ENCODE results near the gene GABRB3. TPM values are rescaled to one million over a fixed set of nuclear protein-coding genes. Genes with fewer than 3 reads are reported as not detected.

Gene GABRB3
- polyA plus RNA-seq, 1 donor from 2014 or later: 78.3 TPM

DNA sequence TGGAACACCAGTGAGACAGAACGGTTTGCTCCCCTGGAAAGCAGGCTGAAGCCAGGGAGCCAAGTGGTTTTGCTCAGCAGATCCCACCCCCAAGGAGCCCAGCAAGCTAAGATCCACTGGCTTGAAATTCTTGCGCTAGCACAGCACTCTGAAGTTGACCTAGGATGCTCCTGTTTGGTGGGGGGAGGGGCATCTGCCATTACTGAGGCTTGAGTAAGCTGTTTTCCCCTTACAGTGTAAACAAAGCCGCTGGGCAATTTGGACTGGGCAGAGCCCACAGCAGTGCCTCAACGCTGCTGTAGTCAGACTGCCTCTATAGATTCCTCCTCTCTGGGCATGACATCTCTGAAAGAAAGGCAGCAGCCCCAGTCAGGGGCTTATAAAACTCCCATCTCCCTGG, 241.4 kb downstream of the GABRB3 start:
- TF ChIP-seq RAD21 (conservative IDR thresholded peaks at IDR 0.05) (no peak), EP300 (conservative IDR thresholded peaks at IDR 0.05; ENCODE audit: poor library complexity, severe bottlenecking) (no peak), MXI1 (conservative IDR thresholded peaks at IDR 0.05; ENCODE audit: poor library complexity, severe bottlenecking) (no peak), SMC3 (conservative IDR thresholded peaks at IDR 0.05; ENCODE audit: poor library complexity) (no peak), POLR2AphosphoS5 (IDR thresholded peaks at IDR 0.05) (no peak), EZH2 (IDR thresholded peaks at IDR 0.05; ENCODE audit: borderline replicate concordance, insufficient read depth, low read length, poor library complexity, severe bottlenecking) (no peak), TAF1 (IDR thresholded peaks at IDR 0.05; ENCODE audit: low read depth) (no peak)
- TF ChIP-seq, protein P1, sequence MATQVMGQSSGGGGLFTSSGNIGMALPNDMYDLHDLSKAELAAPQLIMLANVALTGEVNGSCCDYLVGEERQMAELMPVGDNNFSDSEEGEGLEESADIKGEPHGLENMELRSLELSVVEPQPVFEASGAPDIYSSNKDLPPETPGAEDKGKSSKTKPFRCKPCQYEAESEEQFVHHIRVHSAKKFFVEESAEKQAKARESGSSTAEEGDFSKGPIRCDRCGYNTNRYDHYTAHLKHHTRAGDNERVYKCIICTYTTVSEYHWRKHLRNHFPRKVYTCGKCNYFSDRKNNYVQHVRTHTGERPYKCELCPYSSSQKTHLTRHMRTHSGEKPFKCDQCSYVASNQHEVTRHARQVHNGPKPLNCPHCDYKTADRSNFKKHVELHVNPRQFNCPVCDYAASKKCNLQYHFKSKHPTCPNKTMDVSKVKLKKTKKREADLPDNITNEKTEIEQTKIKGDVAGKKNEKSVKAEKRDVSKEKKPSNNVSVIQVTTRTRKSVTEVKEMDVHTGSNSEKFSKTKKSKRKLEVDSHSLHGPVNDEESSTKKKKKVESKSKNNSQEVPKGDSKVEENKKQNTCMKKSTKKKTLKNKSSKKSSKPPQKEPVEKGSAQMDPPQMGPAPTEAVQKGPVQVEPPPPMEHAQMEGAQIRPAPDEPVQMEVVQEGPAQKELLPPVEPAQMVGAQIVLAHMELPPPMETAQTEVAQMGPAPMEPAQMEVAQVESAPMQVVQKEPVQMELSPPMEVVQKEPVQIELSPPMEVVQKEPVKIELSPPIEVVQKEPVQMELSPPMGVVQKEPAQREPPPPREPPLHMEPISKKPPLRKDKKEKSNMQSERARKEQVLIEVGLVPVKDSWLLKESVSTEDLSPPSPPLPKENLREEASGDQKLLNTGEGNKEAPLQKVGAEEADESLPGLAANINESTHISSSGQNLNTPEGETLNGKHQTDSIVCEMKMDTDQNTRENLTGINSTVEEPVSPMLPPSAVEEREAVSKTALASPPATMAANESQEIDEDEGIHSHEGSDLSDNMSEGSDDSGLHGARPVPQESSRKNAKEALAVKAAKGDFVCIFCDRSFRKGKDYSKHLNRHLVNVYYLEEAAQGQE (IDR thresholded peaks at IDR 0.05; ENCODE audit: borderline replicate concordance): no peak
- TF ChIP-seq, protein P2, sequence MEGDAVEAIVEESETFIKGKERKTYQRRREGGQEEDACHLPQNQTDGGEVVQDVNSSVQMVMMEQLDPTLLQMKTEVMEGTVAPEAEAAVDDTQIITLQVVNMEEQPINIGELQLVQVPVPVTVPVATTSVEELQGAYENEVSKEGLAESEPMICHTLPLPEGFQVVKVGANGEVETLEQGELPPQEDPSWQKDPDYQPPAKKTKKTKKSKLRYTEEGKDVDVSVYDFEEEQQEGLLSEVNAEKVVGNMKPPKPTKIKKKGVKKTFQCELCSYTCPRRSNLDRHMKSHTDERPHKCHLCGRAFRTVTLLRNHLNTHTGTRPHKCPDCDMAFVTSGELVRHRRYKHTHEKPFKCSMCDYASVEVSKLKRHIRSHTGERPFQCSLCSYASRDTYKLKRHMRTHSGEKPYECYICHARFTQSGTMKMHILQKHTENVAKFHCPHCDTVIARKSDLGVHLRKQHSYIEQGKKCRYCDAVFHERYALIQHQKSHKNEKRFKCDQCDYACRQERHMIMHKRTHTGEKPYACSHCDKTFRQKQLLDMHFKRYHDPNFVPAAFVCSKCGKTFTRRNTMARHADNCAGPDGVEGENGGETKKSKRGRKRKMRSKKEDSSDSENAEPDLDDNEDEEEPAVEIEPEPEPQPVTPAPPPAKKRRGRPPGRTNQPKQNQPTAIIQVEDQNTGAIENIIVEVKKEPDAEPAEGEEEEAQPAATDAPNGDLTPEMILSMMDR (IDR thresholded peaks at IDR 0.05; ENCODE audit: poor library complexity, severe bottlenecking): no peak
- Histone ChIP-seq H4K20me1 (ENCODE audit: insufficient read depth) (no peaks in the 10 kb centered on the region), H3K27ac (ENCODE audit: low read length) (no peak overlapping the region), H3K9me2 (ENCODE audit: insufficient read depth, low read length) (no peaks in the 10 kb centered on the region), H3K9me3 (ENCODE audit: low read length) (no peaks in the 10 kb centered on the region), H3K9ac (ENCODE audit: low read length) (no peak overlapping the region), H3K27me3 (ENCODE audit: insufficient read depth, low read depth, low read length) (no peaks in the 10 kb centered on the region), H2AFZ (ENCODE audit: low read depth, low read length) (no peak overlapping the region), H3K79me2 (replicated peaks; ENCODE audit: insufficient read depth, low read length) (no peaks in the 10 kb centered on the region), H3F3A (ENCODE audit: insufficient read depth, low read length, poor library complexity, severe bottlenecking) (no peaks in the 10 kb centered on the region), H3K36me3 (ENCODE audit: insufficient read depth, low read length) (peaks cover 5% of the 10 kb centered on the region), H3K4me2 (ENCODE audit: low read length) (no peak overlapping the region), H3K4me3 (ENCODE audit: low read length) (no peak overlapping the region)

DNA sequence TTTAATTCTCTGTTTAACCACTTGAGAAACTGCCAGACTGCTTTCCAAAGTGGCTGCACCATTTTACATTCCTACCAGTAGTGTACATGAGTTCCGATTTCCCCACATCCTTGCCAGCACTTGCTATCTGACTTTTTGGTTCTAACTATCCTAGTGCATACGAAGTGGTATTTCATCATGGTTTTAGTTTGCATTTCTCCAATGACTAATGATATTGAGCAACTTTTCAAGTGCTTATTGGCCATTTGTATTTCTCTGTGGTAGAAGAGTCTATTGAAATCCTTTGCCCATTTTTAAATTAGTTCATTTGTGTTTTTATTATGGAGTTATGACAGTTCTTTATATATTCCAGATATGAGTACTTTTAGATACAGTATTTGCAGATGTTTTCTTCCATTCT, 247.8 kb downstream of the GABRB3 start:
- H3K36me3 ChIP-seq (ENCODE audit: insufficient read depth, low read length): peaks cover 2% of the 10 kb centered on the region
- no peaks in the 10 kb centered on the region for H3K27me3 ChIP-seq (ENCODE audit: insufficient read depth, low read depth, low read length)
- H3K9ac ChIP-seq (ENCODE audit: low read length): no peak overlapping the region
- no peak overlapping the region for H2AFZ ChIP-seq (ENCODE audit: low read depth, low read length)
- TF ChIP-seq, protein P2 (IDR thresholded peaks at IDR 0.05; ENCODE audit: poor library complexity, severe bottlenecking): no peak
- TF ChIP-seq TAF1 (IDR thresholded peaks at IDR 0.05; ENCODE audit: low read depth) (no peak), EZH2 (IDR thresholded peaks at IDR 0.05; ENCODE audit: borderline replicate concordance, insufficient read depth, low read length, poor library complexity, severe bottlenecking) (no peak), SMC3 (conservative IDR thresholded peaks at IDR 0.05; ENCODE audit: poor library complexity) (no peak), POLR2AphosphoS5 (IDR thresholded peaks at IDR 0.05) (no peak), RAD21 (conservative IDR thresholded peaks at IDR 0.05) (no peak), EP300 (conservative IDR thresholded peaks at IDR 0.05; ENCODE audit: poor library complexity, severe bottlenecking) (no peak), MXI1 (conservative IDR thresholded peaks at IDR 0.05; ENCODE audit: poor library complexity, severe bottlenecking) (no peak)
- TF ChIP-seq, protein P1 (IDR thresholded peaks at IDR 0.05; ENCODE audit: borderline replicate concordance): no peak
- H4K20me1 ChIP-seq (ENCODE audit: insufficient read depth): no peaks in the 10 kb centered on the region
- no peaks in the 10 kb centered on the region for H3K9me2 ChIP-seq (ENCODE audit: insufficient read depth, low read length)
- no peak overlapping the region for H3K4me3 ChIP-seq (ENCODE audit: low read length)
- no peaks in the 10 kb centered on the region for H3K79me2 ChIP-seq (replicated peaks; ENCODE audit: insufficient read depth, low read length)
- no peaks in the 10 kb centered on the region for H3F3A ChIP-seq (ENCODE audit: insufficient read depth, low read length, poor library complexity, severe bottlenecking)
- no peak overlapping the region for H3K4me2 ChIP-seq (ENCODE audit: low read length)
- H3K27ac ChIP-seq (ENCODE audit: low read length): no peak overlapping the region
- no peaks in the 10 kb centered on the region for H3K9me3 ChIP-seq (ENCODE audit: low read length)
